HEK293 (cell line): ENCODE data around the gene ZNF260.

Experiments
- HOXA7 ChIP-seq: sonication (generic); formaldehyde crosslinking; IDR thresholded peaks from 2 replicates; pipeline ENCODE4 v1.8.1; 2022; ENCODE audit warnings: missing genetic modification reagents, borderline replicate concordance
- IKZF3 ChIP-seq: fragments of 450-650 bp; IDR thresholded peaks from 2 replicates; pipeline ENCODE4 v1.5.0; 2018; ENCODE audit warnings: missing biosample characterization, mild to moderate bottlenecking, missing genetic modification characterization, moderate library complexity
- KLF7 ChIP-seq: fragments of 450-650 bp; formaldehyde crosslinking; IDR thresholded peaks from 2 replicates; pipeline ENCODE4 v1.5.1; 2016; ENCODE audit warnings: missing biosample characterization, missing genetic modification characterization, borderline replicate concordance
- SP3 ChIP-seq: fragments of 450-650 bp; formaldehyde crosslinking; IDR thresholded peaks from 2 replicates; pipeline ENCODE4 v1.5.1; 2016; ENCODE audit warnings: missing biosample characterization, missing genetic modification characterization
- SP7 ChIP-seq: fragments of 450-650 bp; formaldehyde crosslinking; IDR thresholded peaks from 2 replicates; pipeline ENCODE4 v1.5.1; 2016; ENCODE audit warnings: missing biosample characterization, missing genetic modification characterization
- TRIM28 ChIP-seq: IDR thresholded peaks from 2 replicates; pipeline ENCODE4 v1.6.1; 2011; ENCODE audit warnings: low read length, control low read depth, borderline replicate concordance
- ZBTB17 ChIP-seq: fragments of 450-650 bp; formaldehyde crosslinking; IDR thresholded peaks from 2 replicates; pipeline ENCODE4 v1.5.1; 2016; ENCODE audit warnings: missing biosample characterization, missing genetic modification characterization
- ZEB2 ChIP-seq: fragments of 450-650 bp; formaldehyde crosslinking; IDR thresholded peaks from 2 replicates; pipeline ENCODE4 v1.5.1; 2016; ENCODE audit warnings: missing biosample characterization, missing genetic modification characterization
- ZFP37 ChIP-seq: fragments of 450-650 bp; formaldehyde crosslinking; IDR thresholded peaks from 2 replicates; pipeline ENCODE4 v1.5.1; 2016; ENCODE audit warnings: missing biosample characterization, missing genetic modification characterization
- ZFP41 ChIP-seq: fragments of 450-650 bp; formaldehyde crosslinking; IDR thresholded peaks from 2 replicates; pipeline ENCODE4 v1.5.1; 2016; ENCODE audit warnings: missing biosample characterization, missing genetic modification characterization, borderline replicate concordance
- ZNF16 ChIP-seq: fragments of 450-650 bp; formaldehyde crosslinking; IDR thresholded peaks from 2 replicates; pipeline ENCODE4 v1.5.1; 2016; ENCODE audit warnings: low read depth, missing biosample characterization, missing genetic modification characterization
- ZNF175 ChIP-seq: fragments of 450-650 bp; formaldehyde crosslinking; IDR thresholded peaks from 2 replicates; pipeline ENCODE4 v1.5.1; 2016; ENCODE audit warnings: missing biosample characterization, missing genetic modification characterization
- ZNF184 ChIP-seq: fragments of 450-650 bp; IDR thresholded peaks from 2 replicates; pipeline ENCODE4 v1.5.1; 2018; ENCODE audit warnings: missing biosample characterization, mild to moderate bottlenecking, missing genetic modification characterization
- ZNF211 ChIP-seq: fragments of 450-650 bp; formaldehyde crosslinking; IDR thresholded peaks from 2 replicates; pipeline ENCODE4 v1.5.1; 2016; ENCODE audit warnings: low read depth, missing biosample characterization, missing genetic modification characterization
- ZNF24 ChIP-seq: fragments of 450-650 bp; formaldehyde crosslinking; IDR thresholded peaks from 2 replicates; pipeline ENCODE4 v1.5.1; 2016; ENCODE audit warnings: missing biosample characterization, missing genetic modification characterization
- ZNF324 ChIP-seq: fragments of 450-650 bp; formaldehyde crosslinking; IDR thresholded peaks from 2 replicates; pipeline ENCODE4 v1.5.1; 2016; ENCODE audit warnings: missing biosample characterization, missing genetic modification characterization
- ZNF366 ChIP-seq: fragments of 450-650 bp; formaldehyde crosslinking; conservative IDR thresholded peaks from 2 replicates; pipeline ENCODE4 v1.5.1; 2016; ENCODE audit warnings: missing biosample characterization, missing genetic modification characterization
- ZNF37A ChIP-seq: fragments of 450-650 bp; IDR thresholded peaks from 2 replicates; pipeline ENCODE4 v1.5.1; 2018; ENCODE audit warnings: missing biosample characterization, missing genetic modification characterization
- ZNF48 ChIP-seq: fragments of 450-650 bp; formaldehyde crosslinking; IDR thresholded peaks from 2 replicates; pipeline ENCODE4 v1.5.1; 2016; ENCODE audit warnings: missing biosample characterization, missing genetic modification characterization
- ZNF521 ChIP-seq: fragments of 450-650 bp; formaldehyde crosslinking; IDR thresholded peaks from 2 replicates; pipeline ENCODE4 v1.5.1; 2017; ENCODE audit warnings: missing biosample characterization, mild to moderate bottlenecking, missing genetic modification characterization
- ZNF558 ChIP-seq: fragments of 450-650 bp; formaldehyde crosslinking; IDR thresholded peaks from 2 replicates; pipeline ENCODE4 v1.5.1; 2016; ENCODE audit warnings: missing biosample characterization, missing genetic modification characterization
- ZNF600 ChIP-seq: fragments of 450-650 bp; formaldehyde crosslinking; IDR thresholded peaks from 2 replicates; pipeline ENCODE4 v1.5.1; 2016; ENCODE audit warnings: missing biosample characterization, missing genetic modification characterization
- ZNF664 ChIP-seq: fragments of 450-650 bp; formaldehyde crosslinking; IDR thresholded peaks from 2 replicates; pipeline ENCODE4 v1.5.1; 2016; ENCODE audit warnings: missing biosample characterization, missing genetic modification characterization
- ZSCAN16 ChIP-seq: fragments of 450-650 bp; formaldehyde crosslinking; IDR thresholded peaks from 2 replicates; pipeline ENCODE4 v1.5.1; 2016; ENCODE audit warnings: missing biosample characterization, missing genetic modification characterization
- TF ChIP-seq, protein P1 (sequence below): fragments of 450-650 bp; formaldehyde crosslinking; IDR thresholded peaks from 2 replicates; pipeline ENCODE4 v1.5.1; 2017; ENCODE audit warnings: missing biosample characterization, missing genetic modification characterization
- TF ChIP-seq, protein P2 (sequence below): fragments of 450-650 bp; formaldehyde crosslinking; IDR thresholded peaks from 2 replicates; pipeline ENCODE4 v1.5.1; 2017; ENCODE audit warnings: missing biosample characterization, mild to moderate bottlenecking, missing genetic modification characterization, moderate library complexity
- TF ChIP-seq, protein P3 (sequence below): fragments of 450-650 bp; formaldehyde crosslinking; IDR thresholded peaks from 2 replicates; pipeline ENCODE4 v1.5.1; 2016; ENCODE audit warnings: missing biosample characterization, missing genetic modification characterization
- TF ChIP-seq, protein P4 (sequence below): fragments of 450-650 bp; formaldehyde crosslinking; IDR thresholded peaks from 2 replicates; pipeline ENCODE4 v1.5.1; 2016; ENCODE audit warnings: missing biosample characterization, missing genetic modification characterization
- TF ChIP-seq, protein P5 (sequence below): fragments of 450-650 bp; formaldehyde crosslinking; IDR thresholded peaks from 2 replicates; pipeline ENCODE4 v1.5.1; 2016; ENCODE audit warnings: missing biosample characterization, missing genetic modification characterization
- TF ChIP-seq, protein P6 (sequence below): fragments of 450-650 bp; formaldehyde crosslinking; IDR thresholded peaks from 2 replicates; pipeline ENCODE4 v1.5.1; 2016; ENCODE audit warnings: missing biosample characterization, missing genetic modification characterization
- TF ChIP-seq, protein P7 (sequence below): fragments of 450-650 bp; formaldehyde crosslinking; IDR thresholded peaks from 2 replicates; pipeline ENCODE4 v1.5.1; 2016; ENCODE audit warnings: missing biosample characterization, missing genetic modification characterization

Gene ZNF260

DNA sequence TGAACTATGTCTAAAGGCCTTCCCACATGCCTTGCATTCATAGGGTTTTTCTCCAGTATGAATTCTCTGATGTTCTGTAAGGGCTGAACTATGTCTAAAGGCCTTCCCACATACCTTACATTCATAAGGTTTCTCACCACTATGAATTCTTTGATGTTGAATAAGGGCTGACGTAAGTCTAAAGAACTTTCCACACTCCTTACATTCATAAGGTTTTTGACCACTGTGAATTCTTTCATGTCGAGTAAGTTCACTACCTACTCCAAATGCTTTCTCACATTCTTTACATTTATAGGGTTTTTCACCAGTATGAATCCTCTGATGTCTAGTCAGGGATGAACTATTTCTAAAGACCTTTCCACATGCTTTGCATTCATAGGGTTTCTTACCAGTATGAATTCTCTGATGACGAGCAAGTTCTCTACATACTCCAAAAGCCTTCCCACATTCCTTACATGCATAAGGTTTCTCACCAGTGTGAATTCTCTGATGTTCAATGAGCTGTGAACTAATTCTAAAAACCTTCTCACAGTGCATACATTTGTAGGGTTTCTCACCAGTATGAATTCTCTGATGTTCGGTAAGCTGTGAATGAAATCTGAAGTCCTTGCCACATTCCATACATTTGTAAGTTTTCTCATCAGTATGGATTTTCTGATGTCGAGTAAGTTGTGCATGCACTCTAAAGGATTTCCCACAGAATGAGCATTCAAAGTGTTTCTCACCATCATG is 19.1 kb upstream of the ZNF260 start (continued):
- no peak for TF ChIP-seq ZNF521 (tag by site-specific recombination)
- TF ChIP-seq ZFP41 (tag by site-specific recombination): no peak
- TF ChIP-seq TRIM28: peak; percentile 100
- no peak for TF ChIP-seq ZNF211 (tag by site-specific recombination)
- TF ChIP-seq, protein P1, sequence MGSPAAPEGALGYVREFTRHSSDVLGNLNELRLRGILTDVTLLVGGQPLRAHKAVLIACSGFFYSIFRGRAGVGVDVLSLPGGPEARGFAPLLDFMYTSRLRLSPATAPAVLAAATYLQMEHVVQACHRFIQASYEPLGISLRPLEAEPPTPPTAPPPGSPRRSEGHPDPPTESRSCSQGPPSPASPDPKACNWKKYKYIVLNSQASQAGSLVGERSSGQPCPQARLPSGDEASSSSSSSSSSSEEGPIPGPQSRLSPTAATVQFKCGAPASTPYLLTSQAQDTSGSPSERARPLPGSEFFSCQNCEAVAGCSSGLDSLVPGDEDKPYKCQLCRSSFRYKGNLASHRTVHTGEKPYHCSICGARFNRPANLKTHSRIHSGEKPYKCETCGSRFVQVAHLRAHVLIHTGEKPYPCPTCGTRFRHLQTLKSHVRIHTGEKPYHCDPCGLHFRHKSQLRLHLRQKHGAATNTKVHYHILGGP (tag by site-specific recombination): no peak
- TF ChIP-seq, protein P2, sequence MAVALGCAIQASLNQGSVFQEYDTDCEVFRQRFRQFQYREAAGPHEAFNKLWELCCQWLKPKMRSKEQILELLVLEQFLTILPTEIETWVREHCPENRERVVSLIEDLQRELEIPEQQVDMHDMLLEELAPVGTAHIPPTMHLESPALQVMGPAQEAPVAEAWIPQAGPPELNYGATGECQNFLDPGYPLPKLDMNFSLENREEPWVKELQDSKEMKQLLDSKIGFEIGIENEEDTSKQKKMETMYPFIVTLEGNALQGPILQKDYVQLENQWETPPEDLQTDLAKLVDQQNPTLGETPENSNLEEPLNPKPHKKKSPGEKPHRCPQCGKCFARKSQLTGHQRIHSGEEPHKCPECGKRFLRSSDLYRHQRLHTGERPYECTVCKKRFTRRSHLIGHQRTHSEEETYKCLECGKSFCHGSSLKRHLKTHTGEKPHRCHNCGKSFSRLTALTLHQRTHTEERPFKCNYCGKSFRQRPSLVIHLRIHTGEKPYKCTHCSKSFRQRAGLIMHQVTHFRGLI (tag by site-specific recombination): peak; percentile 22; the same call in 1 of the 2 replicates
- no peak for TF ChIP-seq ZNF175 (tag by site-specific recombination)
- TF ChIP-seq, protein P3, sequence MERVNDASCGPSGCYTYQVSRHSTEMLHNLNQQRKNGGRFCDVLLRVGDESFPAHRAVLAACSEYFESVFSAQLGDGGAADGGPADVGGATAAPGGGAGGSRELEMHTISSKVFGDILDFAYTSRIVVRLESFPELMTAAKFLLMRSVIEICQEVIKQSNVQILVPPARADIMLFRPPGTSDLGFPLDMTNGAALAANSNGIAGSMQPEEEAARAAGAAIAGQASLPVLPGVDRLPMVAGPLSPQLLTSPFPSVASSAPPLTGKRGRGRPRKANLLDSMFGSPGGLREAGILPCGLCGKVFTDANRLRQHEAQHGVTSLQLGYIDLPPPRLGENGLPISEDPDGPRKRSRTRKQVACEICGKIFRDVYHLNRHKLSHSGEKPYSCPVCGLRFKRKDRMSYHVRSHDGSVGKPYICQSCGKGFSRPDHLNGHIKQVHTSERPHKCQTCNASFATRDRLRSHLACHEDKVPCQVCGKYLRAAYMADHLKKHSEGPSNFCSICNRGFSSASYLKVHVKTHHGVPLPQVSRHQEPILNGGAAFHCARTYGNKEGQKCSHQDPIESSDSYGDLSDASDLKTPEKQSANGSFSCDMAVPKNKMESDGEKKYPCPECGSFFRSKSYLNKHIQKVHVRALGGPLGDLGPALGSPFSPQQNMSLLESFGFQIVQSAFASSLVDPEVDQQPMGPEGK (tag by site-specific recombination): no peak
- peak; percentile 52 for TF ChIP-seq ZNF324 (tag by site-specific recombination)
- TF ChIP-seq, protein P4, sequence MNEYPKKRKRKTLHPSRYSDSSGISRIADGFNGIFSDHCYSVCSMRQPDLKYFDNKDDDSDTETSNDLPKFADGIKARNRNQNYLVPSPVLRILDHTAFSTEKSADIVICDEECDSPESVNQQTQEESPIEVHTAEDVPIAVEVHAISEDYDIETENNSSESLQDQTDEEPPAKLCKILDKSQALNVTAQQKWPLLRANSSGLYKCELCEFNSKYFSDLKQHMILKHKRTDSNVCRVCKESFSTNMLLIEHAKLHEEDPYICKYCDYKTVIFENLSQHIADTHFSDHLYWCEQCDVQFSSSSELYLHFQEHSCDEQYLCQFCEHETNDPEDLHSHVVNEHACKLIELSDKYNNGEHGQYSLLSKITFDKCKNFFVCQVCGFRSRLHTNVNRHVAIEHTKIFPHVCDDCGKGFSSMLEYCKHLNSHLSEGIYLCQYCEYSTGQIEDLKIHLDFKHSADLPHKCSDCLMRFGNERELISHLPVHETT (tag by site-specific recombination): 0 out of 2 replicates have a peak, but pooled peaks have one; percentile 39
- TF ChIP-seq KLF7 (tag by site-specific recombination): no peak
- TF ChIP-seq ZNF16 (tag by site-specific recombination): no peak
- TF ChIP-seq IKZF3 (tag by site-specific recombination): no peak
- TF ChIP-seq SP3: no peak
- TF ChIP-seq ZSCAN16 (tag by site-specific recombination): no peak
- no peak for TF ChIP-seq ZNF366 (tag by site-specific recombination)
- peak; percentile 86 for TF ChIP-seq ZNF184 (tag by site-specific recombination)
- TF ChIP-seq ZNF48 (tag by site-specific recombination): no peak
- no peak for TF ChIP-seq ZEB2 (tag by site-specific recombination)
- TF ChIP-seq, protein P5, sequence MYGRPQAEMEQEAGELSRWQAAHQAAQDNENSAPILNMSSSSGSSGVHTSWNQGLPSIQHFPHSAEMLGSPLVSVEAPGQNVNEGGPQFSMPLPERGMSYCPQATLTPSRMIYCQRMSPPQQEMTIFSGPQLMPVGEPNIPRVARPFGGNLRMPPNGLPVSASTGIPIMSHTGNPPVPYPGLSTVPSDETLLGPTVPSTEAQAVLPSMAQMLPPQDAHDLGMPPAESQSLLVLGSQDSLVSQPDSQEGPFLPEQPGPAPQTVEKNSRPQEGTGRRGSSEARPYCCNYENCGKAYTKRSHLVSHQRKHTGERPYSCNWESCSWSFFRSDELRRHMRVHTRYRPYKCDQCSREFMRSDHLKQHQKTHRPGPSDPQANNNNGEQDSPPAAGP (tag by site-specific recombination): no peak
- TF ChIP-seq ZNF37A (tag by site-specific recombination): no peak
- TF ChIP-seq ZNF600 (tag by site-specific recombination): no peak
- TF ChIP-seq, protein P6, sequence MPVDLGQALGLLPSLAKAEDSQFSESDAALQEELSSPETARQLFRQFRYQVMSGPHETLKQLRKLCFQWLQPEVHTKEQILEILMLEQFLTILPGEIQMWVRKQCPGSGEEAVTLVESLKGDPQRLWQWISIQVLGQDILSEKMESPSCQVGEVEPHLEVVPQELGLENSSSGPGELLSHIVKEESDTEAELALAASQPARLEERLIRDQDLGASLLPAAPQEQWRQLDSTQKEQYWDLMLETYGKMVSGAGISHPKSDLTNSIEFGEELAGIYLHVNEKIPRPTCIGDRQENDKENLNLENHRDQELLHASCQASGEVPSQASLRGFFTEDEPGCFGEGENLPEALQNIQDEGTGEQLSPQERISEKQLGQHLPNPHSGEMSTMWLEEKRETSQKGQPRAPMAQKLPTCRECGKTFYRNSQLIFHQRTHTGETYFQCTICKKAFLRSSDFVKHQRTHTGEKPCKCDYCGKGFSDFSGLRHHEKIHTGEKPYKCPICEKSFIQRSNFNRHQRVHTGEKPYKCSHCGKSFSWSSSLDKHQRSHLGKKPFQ (tag by site-specific recombination): peak; percentile 34; the same call in 1 of the 2 replicates
- TF ChIP-seq, protein P7, sequence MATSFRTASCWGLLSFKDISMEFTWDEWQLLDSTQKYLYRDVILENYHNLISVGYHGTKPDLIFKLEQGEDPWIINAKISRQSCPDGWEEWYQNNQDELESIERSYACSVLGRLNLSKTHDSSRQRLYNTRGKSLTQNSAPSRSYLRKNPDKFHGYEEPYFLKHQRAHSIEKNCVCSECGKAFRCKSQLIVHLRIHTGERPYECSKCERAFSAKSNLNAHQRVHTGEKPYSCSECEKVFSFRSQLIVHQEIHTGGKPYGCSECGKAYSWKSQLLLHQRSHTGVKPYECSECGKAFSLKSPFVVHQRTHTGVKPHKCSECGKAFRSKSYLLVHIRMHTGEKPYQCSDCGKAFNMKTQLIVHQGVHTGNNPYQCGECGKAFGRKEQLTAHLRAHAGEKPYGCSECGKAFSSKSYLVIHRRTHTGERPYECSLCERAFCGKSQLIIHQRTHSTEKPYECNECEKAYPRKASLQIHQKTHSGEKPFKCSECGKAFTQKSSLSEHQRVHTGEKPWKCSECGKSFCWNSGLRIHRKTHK (tag by site-specific recombination): no peak; the same call in 1 of the 2 replicates
- no peak for TF ChIP-seq HOXA7 (CRISPR knock-in tag)
- no peak for TF ChIP-seq ZBTB17
- TF ChIP-seq ZNF24 (tag by site-specific recombination): peak; percentile 59; the same call in 1 of the 2 replicates
- no peak for TF ChIP-seq ZNF664 (tag by site-specific recombination)
- TF ChIP-seq ZFP37 (tag by site-specific recombination): peak; percentile 58; the same call in 1 of the 2 replicates
- peak; percentile 29 for TF ChIP-seq SP7 (tag by site-specific recombination)
- TF ChIP-seq ZNF558 (tag by site-specific recombination): peak; percentile 88
